Natural killer cell (primary cell): Measurements from ENCODE around the gene ANKRD63. TPM values are rescaled to one million over a fixed set of nuclear protein-coding genes. Genes with fewer than 3 reads are reported as not detected.

Experiments
- ATAC-seq, 3 donors: fragments of 150-1000 bp in 2 of 3; fragments of 200-7000 bp in 1 of 3; cut with Tn5 transposase; 1 replicate in 1 of 3; 2 replicates in 2 of 3; pipeline ENCODE4 v1.10.0; 2021; ENCODE audit warnings: mild to moderate bottlenecking in 2 of 3, moderate library complexity in 2 of 3
- DNase-seq, 2 donors: peaks; one replicate each; pipeline versions ENCODE4 v3.0.0 to v3.0.0-alpha.2; 2013 to 2021; ENCODE audit warnings: mixed read lengths in 1 of 2
- H3K27ac ChIP-seq: one replicate; pipeline ENCODE4 v1.5.1; 2013; ENCODE audit warnings: mild to moderate bottlenecking, low read length
- H3K27me3 ChIP-seq: one replicate; pipeline ENCODE4 v1.6.1; 2013; ENCODE audit warnings: low read length; ENCODE audit not compliant: control insufficient read depth, insufficient read depth
- H3K36me3 ChIP-seq: one replicate; pipeline ENCODE4 v1.6.1; 2013; ENCODE audit warnings: low read length; ENCODE audit not compliant: control insufficient read depth, insufficient read depth
- H3K4me1 ChIP-seq: one replicate; pipeline ENCODE4 v1.6.1; 2013; ENCODE audit warnings: low read length; ENCODE audit not compliant: control insufficient read depth, insufficient read depth
- H3K4me3 ChIP-seq: one replicate; pipeline ENCODE4 v1.5.1; 2013; ENCODE audit warnings: low read length
- H3K9me3 ChIP-seq: one replicate; pipeline ENCODE4 v1.6.1; 2013; ENCODE audit warnings: low read length; ENCODE audit not compliant: control insufficient read depth, insufficient read depth
- H3K27ac Mint-ChIP-seq, 2 donors: one replicate each; pipeline ENCODE4 v1.8.0; 2022; ENCODE audit warnings: mild to moderate bottlenecking in 2 of 2, mixed read lengths in 2 of 2, moderate library complexity in 1 of 2
- H3K27me3 Mint-ChIP-seq, 2 donors: one replicate each; pipeline ENCODE4 v1.8.0; 2022; ENCODE audit warnings: low read depth in 2 of 2, mixed read lengths in 2 of 2
- H3K36me3 Mint-ChIP-seq: one replicate; pipeline ENCODE4 v1.8.0; 2022; ENCODE audit warnings: mixed read lengths
- H3K4me1 Mint-ChIP-seq, 2 donors: one replicate each; pipeline ENCODE4 v1.8.0; 2022; ENCODE audit warnings: mixed read lengths in 2 of 2
- H3K4me3 Mint-ChIP-seq: one replicate; pipeline ENCODE4 v1.8.0; 2022; ENCODE audit warnings: mild to moderate bottlenecking, moderate library complexity, mixed read lengths
- H3K9me3 Mint-ChIP-seq, 2 donors: one replicate each; pipeline ENCODE4 v1.8.0; 2022; ENCODE audit warnings: mixed read lengths in 2 of 2
- WGBS: methylation state at CpG from one replicate; pipeline ENCODE4 v1.1.7; 2013; ENCODE audit warnings: missing lambda C conversion rate; ENCODE audit not compliant: insufficient coverage; 5-methylcytosine and 5-hydroxymethylcytosine counted together
- intact Hi-C: fragments of 100-400 bp; cut with micrococcal nuclease; formaldehyde crosslinking; loops from one replicate; pipeline ENCODE4 v1.14.2; 2022
- total RNA-seq, 4 donors: library from RNA; stranded (reverse); fragments of 120-200 nt in 1 of 4; gene quantifications; one replicate each; pipeline versions ENCODE4 v1.2.3 to v1.2.4, GENCODE V29; 2013 to 2022
- TF ChIP-seq, protein P1 (sequence below): fragments of 200-600 bp; IDR thresholded peaks from one replicate; pipeline ENCODE4 v1.8.0; 2022; ENCODE audit warnings: antibody characterized with exemption

ANKRD63 gene
- total RNA-seq, 3 donors from 2014 or later (not counting 1 experiment from before 2014, with no cell fraction given) = not detected

- intact Hi-C loops = no loop called here
- no peak overlapping the region for H3K27ac Mint-ChIP-seq
- H3K27me3 Mint-ChIP-seq = no peaks in the 10 kb centered on the region
Observed at GRCh38 chr15:40265875-40266274, 17.0 kb downstream of the ANKRD63 start.

DNA sequence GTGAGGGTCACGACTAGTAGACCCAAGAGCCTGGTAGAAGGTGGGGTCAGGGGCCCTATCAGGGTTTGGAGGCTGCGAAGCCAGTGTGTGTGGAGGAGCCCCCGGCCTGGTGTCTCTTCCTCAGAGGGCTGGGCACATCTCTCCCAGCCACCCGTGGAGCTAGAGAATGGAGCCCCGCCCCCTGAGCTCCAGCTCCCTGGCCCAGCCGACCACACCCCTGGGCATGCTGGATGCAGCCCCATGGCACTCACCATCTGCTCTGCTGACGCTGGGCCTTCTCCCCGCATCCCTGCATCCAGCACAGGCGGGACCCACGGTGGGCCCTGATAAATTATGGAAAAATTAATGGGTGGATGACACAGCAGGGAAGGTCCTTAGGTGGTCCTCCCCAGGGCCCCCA is 17.5 kb downstream of the ANKRD63 start:
- Mint-ChIP-seq H3K27me3 (no peaks in the 10 kb centered on the region), H3K4me1 (no peaks in the 10 kb centered on the region), H3K4me3 (no peak overlapping the region), H3K9me3 (no peaks in the 10 kb centered on the region), H3K27ac (no peak overlapping the region), H3K36me3 (no peaks in the 10 kb centered on the region)
- Histone ChIP-seq H3K9me3 (no peaks in the 10 kb centered on the region), H3K4me3 (no peak overlapping the region), H3K27me3 (no peaks in the 10 kb centered on the region), H3K36me3 (no peaks in the 10 kb centered on the region), H3K27ac (no peak overlapping the region), H3K4me1 (no peaks in the 10 kb centered on the region)
- no peak for DNase-seq
- ATAC-seq = no peak
- intact Hi-C loops = no loop called here
- TF ChIP-seq, protein P1, sequence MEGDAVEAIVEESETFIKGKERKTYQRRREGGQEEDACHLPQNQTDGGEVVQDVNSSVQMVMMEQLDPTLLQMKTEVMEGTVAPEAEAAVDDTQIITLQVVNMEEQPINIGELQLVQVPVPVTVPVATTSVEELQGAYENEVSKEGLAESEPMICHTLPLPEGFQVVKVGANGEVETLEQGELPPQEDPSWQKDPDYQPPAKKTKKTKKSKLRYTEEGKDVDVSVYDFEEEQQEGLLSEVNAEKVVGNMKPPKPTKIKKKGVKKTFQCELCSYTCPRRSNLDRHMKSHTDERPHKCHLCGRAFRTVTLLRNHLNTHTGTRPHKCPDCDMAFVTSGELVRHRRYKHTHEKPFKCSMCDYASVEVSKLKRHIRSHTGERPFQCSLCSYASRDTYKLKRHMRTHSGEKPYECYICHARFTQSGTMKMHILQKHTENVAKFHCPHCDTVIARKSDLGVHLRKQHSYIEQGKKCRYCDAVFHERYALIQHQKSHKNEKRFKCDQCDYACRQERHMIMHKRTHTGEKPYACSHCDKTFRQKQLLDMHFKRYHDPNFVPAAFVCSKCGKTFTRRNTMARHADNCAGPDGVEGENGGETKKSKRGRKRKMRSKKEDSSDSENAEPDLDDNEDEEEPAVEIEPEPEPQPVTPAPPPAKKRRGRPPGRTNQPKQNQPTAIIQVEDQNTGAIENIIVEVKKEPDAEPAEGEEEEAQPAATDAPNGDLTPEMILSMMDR = no peak
- WGBS = 92% methylated on average over 10 of the region's 10 CpGs

More at GRCh38 chr15:40265875-40266274, 17.0 kb downstream of the ANKRD63 start:
- Mint-ChIP-seq H3K9me3 (no peaks in the 10 kb centered on the region), H3K36me3 (no peaks in the 10 kb centered on the region), H3K4me1 (no peaks in the 10 kb centered on the region), H3K4me3 (no peak overlapping the region)
- Histone ChIP-seq H3K27ac (no peak overlapping the region), H3K36me3 (no peaks in the 10 kb centered on the region), H3K4me3 (no peak overlapping the region), H3K27me3 (no peaks in the 10 kb centered on the region), H3K9me3 (no peaks in the 10 kb centered on the region), H3K4me1 (no peaks in the 10 kb centered on the region)
- ATAC-seq (no peak), DNase-seq (no peak)
- TF ChIP-seq, protein P1 = no peak
- WGBS = 92% methylated on average over 20 of the region's 20 CpGs

DNA sequence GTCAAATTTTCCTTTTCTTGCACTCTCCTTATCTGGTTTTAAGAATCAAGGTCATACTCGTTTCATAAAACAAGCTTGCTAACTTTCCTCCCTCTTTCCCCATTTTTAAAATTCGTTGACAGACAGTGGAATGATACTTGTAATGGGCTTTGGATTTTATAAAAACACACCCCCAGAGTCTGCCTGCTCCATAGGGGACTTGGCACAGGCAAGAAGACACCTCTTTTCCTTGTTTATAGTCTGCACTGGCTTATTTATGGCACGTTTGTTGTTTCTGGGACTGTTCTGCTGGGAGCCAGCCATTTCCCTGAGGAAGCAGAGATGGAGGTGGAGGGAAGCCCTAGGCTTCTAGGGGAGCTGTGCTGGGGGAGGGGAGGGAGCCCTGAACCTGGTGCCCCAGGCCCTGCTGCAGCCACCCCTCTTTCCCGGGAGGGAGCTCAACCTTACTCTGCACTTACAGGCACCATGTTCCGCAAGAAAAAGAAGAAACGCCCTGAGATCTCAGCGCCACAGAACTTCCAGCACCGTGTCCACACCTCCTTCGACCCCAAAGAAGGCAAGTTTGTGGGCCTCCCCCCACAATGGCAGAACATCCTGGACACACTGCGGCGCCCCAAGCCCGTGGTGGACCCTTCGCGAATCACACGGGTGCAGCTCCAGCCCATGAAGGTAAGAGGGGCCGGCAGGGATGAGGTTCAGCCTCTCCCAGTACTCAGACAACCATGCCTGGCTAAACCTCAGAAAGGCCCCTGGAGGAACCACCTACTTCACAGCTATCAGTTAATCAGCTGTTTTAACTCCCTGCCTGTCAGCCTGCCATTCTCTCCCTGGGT is 18.3 kb downstream of the ANKRD63 start:
- H3K4me1 ChIP-seq = no peaks in the 10 kb centered on the region
- H3K4me3 ChIP-seq = no peak overlapping the region
- no peak for DNase-seq
- H3K27me3 ChIP-seq = no peaks in the 10 kb centered on the region
- TF ChIP-seq, protein P1 = no peak
- H3K9me3 ChIP-seq = no peaks in the 10 kb centered on the region
- H3K36me3 ChIP-seq = no peaks in the 10 kb centered on the region
- H3K27ac Mint-ChIP-seq = no peak overlapping the region
- intact Hi-C loops = no loop called here
- H3K27ac ChIP-seq = no peak overlapping the region
- no peak for ATAC-seq
- H3K4me1 Mint-ChIP-seq = no peaks in the 10 kb centered on the region
- H3K36me3 Mint-ChIP-seq = no peaks in the 10 kb centered on the region
- WGBS = 90% methylated on average over 14 of the region's 16 CpGs
- no peak overlapping the region for H3K4me3 Mint-ChIP-seq
- H3K9me3 Mint-ChIP-seq = no peaks in the 10 kb centered on the region
- no peaks in the 10 kb centered on the region for H3K27me3 Mint-ChIP-seq
